Suprapubic skin (tissue), 4 donors: ENCODE results near the gene GPR157.

Experiments
- POLR2A ChIP-seq, 2 donors: fragments of 450-650 bp; IDR thresholded peaks; one replicate each; pipeline ENCODE4 v1.6.1; 2017; ENCODE audit warnings: antibody characterized with exemption in 2 of 2, mild to moderate bottlenecking in 2 of 2, moderate library complexity in 2 of 2
- POLR2AphosphoS5 ChIP-seq, 3 donors: sonication (generic); formaldehyde crosslinking; IDR thresholded peaks; one replicate each; pipeline ENCODE4 v1.6.1; 2017; ENCODE audit warnings: antibody characterized with exemption in 3 of 3
- TF ChIP-seq, protein P1 (sequence below), 2 donors: fragments of 200-600 bp in 1 of 2; fragments of 450-650 bp in 1 of 2; sonication (generic) in 1 of 2; IDR thresholded peaks; one replicate each; pipeline ENCODE4 v1.5.1; 2016 to 2019; ENCODE audit warnings: antibody characterized with exemption in 2 of 2, mild to moderate bottlenecking in 1 of 2, moderate library complexity in 1 of 2

DNA sequence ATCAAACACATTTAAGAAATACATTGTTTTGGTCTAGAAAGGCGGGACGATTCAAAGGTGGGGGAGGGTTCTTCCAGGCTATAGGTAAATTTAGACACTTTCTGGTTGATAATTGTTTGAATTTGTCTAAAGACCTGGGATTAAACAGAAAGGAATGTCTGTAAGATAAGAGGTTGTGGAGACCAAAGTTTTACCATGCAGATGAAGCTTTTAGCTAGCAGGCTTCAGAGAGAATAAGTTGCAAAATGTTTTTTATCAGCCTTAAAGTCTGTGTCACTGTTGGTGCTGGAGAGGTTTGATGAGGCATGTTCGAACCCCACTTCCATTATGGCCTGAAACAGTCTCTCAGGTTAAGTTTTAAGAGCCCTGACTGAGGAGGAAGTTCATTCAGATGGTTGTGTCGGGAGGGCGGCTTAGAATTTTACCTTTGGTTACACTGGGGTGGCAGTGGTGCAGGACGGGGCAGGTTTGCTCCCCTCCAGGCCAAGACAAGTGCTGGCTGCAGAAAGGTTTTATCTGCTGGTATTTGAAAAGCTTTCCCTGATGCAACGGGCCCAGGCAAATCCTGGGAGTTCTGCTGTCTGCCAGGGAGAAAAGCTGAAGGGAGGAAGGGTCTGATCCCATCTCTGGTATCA is 43.5 kb downstream of the GPR157 start:
- TF ChIP-seq, protein P1, sequence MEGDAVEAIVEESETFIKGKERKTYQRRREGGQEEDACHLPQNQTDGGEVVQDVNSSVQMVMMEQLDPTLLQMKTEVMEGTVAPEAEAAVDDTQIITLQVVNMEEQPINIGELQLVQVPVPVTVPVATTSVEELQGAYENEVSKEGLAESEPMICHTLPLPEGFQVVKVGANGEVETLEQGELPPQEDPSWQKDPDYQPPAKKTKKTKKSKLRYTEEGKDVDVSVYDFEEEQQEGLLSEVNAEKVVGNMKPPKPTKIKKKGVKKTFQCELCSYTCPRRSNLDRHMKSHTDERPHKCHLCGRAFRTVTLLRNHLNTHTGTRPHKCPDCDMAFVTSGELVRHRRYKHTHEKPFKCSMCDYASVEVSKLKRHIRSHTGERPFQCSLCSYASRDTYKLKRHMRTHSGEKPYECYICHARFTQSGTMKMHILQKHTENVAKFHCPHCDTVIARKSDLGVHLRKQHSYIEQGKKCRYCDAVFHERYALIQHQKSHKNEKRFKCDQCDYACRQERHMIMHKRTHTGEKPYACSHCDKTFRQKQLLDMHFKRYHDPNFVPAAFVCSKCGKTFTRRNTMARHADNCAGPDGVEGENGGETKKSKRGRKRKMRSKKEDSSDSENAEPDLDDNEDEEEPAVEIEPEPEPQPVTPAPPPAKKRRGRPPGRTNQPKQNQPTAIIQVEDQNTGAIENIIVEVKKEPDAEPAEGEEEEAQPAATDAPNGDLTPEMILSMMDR (IDR thresholded peaks at IDR 0.05): no peak
- TF ChIP-seq POLR2A (IDR thresholded peaks at IDR 0.05) (no peak), POLR2AphosphoS5 (IDR thresholded peaks at IDR 0.05) (no peak)
